ENCODE data around the gene NPY4R. TPM values are rescaled to one million over a fixed set of nuclear protein-coding genes. Genes with fewer than 3 reads are reported as not detected.
"Not testable (repeated sequence)": the region's sequence is repeated elsewhere in the genome, so short reads cannot be mapped to it uniquely, and the experiment has no call there.

The NPY4R gene
- total RNA-seq, 1 donor from 2014 or later: not detected

DNA sequence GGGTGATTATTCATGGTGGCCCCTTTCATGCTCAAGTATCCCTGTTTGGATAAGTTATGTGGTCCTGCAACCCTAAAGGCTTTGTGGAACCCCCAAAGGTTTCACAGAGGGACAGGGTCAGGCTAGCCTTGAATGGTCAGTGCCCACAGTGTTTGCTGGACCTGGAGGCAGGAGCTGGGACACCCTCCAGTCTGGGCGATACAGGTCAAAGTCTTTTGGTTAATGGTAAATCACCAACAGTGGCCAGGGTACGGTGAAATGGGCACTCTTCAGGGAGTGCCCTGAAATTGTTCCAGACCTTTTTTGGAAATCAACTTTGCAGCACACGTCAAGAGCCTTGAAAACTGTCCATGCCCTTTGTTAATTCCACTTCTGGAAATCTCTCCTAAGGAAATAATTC is 8.7 kb downstream of the NPY4R start:
- DNase-seq (ENCODE audit: low spot score): not testable (repeated sequence)

DNA sequence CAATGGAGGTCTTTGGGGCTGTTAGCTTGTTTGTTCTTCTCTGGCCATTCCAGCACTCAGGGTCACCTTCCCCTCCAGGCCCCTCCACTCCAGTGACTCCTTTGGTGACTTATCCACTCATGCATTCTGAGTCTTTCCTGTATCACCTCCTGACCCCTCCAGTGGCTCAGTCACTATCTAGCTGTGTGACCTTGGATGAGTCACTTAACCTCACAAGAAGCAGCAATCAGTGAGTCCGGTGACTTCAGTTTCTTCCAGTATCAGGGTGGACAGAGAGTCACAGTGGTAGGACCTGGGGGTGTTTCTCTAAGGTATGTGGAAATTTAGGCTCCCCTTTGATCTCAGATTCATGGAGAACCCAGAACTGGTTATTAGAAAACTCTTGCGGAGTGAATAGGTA is 9.8 kb downstream of the NPY4R start:
- not testable (repeated sequence) for DNase-seq (ENCODE audit: low spot score)

DNA sequence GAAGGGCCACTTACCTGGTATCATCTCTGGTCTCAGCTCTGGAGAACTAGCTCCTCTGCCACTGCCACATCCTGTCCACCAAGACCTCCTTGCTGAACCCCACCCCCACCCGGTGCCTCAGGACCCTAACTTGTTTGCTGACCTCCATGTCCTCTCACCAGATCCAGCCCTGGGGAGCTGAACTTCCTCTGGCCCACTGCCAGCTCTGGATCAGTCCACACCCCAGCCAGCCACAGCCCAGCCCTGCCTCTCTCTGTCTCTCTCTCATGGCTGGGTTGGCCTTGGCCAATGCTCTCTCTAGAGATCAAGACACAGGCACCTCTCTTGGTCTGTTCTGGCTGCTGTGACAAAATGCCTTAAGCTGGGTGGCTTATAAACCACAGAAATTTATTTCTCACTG is 14.4 kb downstream of the NPY4R start:
- peak; percentile 16 for DNase-seq (ENCODE audit: low spot score)

DNA sequence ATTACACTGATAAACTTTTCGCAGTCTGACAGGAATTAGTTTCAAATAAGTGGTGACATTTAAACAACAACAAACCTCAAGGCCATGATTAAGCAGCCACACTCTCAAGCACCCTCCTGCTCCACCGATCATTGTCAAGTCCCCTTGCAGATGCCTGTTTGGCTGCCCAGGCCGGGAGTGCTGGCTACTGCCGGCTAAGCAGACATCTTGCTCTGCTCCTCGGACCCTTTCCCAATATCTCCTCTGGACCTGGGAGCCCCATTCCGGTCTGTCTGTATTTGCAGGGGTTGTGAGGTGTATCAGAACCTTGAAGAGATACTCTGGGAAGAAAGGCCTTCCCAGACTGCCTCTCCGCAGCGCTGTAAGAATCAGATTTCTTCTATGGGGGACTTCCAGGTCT is 14.9 kb downstream of the NPY4R start:
- DNase-seq (ENCODE audit: low spot score): peak; percentile 68

DNA sequence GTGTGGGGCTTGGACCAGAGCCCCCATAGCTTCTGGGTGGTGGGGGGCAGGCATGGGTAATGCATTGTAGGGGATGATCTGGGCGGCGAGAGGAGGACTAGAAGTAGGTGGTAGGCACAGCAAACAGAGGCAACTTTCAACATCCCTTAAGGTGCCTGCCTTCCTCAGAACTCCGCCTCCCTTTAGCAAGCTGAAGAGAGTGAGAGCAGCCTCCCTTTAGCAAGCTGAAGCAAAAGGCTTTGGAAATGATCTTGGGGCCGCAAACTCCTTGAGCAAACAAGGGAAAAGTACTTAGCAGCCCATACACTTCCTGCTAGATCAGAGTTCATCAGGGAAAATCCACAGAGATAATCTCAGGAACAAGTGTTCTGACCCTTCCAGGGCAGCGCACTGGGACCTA is 18.3 kb downstream of the NPY4R start:
- not testable (repeated sequence) for DNase-seq (ENCODE audit: low spot score)

DNA sequence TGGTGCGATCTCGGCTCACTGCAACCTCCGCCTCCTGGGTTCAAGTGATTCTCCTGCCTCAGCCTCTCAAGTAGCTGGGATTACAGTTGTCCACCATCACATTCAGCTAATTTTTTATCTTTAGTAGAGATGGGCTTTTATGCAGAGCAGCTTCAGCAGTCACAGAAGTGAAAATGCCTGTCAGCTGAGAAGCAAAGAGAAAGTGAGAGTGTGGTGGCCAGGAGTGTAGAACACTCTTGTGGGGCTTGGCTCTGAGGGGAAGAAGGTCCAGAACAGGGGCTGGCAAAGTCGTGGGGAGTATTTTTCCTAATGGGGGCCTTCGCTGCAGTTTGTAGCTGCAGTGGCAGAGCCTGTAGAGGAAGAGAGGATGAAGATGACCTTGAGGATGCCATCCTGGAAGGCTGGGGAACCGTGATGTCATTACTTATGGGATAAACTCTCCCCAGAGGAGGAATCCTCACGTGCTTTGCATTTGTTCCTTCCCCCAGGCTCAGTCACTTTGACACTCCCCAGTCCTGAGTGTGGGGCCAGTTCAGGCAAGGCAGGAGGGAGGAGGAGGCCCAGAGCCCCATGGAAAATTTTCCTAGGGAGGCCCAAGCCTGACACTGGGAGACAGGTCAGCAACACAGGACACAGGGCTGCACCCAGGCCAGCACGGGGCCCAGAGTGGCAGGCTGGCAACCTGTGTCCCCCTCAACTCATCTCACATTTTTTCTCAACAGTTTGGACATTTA is 20.2 kb downstream of the NPY4R start:
- DNase-seq (ENCODE audit: low spot score): not testable (repeated sequence)

DNA sequence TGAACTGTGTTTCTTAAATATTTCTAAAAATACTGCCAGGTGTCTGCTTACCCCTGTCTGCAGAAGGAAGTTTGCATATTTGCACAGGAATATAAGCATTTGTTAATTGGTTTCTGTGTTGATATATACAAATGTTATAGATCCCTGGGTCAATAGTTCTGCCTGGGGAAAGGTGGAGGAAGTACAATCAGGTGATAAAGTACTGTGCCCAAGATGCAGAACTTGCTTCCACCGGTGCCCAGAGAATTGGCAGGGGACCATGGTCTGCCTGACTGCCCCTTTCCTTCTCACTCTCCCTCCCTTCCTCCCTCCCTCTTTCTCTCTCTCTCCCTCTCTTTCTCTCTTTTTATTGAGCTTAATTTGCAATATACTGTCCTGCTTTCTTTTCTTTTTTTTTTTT is 22.3 kb downstream of the NPY4R start:
- DNase-seq (ENCODE audit: low spot score): not testable (repeated sequence)

DNA sequence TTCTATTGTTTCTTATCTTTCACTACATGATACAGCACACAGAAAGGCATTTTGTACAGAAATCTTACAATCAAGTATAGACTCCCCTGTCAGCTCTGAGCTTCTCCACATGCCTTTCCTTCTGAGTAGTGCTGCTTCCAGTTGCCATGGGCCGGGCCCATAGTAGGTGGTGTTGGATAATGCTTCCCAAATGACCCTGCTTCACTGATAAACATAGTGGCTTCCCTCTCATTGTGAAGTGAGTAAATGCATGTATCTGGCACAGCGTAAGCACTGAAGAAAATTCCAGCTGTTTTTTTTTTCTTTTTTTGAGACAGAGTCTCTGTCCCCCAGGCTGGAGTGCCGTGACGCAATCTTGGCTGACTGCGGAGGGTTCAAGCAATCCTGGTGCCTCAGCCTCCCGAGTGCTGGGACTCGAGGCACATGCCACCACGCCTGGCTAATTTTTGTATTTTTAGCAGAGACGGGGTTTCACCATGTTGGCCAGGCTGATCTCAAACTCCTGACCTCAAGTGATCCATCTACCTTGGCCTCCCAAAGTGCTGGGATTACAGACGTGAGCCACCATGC is 23.0 kb downstream of the NPY4R start:
- DNase-seq (ENCODE audit: low spot score): not testable (repeated sequence)

DNA sequence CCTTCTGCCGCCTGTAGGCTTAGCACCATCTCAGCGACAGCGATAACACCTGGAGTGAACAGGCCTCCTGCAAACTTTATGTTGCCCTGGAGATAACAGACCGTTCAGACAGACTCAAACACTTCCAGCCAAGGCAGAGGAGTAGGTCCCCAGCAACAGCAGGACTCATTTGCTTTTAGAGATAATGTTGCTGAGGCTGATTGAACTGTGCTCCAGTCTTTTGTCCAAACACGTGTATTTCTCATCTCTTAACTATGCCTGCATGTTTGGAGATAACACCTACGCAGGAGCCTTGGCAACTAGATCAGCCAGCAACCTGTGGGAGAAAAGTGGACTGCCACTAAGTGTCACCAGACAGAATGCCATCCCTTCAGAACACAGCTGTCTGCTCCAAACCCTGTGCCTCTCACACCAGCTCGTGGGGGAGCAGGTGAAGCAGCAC is 23.9 kb downstream of the NPY4R start:
- DNase-seq (ENCODE audit: low spot score): not testable (repeated sequence)

DNA sequence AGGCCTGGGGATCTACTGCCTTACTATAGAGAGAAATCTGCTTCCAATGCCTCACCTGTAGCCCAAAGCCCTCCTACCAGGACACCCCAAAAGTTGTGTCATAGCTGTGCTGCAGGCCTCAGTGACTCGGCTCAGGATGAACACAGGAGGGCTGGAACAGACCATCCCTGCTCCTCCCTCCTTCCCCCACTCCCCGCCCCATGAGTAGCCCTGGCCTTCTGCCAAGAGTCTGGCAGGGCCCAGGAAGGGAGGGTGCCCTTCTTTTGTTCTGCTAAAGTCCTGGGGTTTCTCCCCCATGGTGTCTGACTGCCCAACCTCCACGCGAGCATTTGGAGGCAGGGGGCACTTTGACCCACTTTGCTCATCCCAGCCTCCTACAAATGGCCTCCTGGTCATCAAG is 24.8 kb downstream of the NPY4R start:
- not testable (repeated sequence) for DNase-seq (ENCODE audit: low spot score)

DNA sequence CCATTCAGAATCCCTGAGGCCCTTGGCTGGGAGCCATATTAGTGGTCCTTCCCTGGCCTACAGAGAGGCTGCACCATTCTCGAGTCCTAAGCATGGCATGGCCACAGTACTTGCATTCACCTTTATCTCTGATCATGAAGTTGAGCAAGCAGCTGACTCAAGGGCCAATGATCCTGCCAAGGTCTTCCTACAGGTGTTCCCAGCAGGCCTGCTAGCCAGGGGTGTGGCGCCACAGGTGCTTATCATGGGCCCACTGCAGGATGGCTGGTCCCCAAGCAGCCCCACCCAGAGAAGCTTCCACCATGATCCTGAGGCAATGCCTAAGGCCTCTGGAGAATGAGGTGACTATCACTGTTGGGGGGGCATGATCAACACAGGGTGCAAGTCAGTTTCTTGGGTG is 42.2 kb downstream of the NPY4R start:
- DNase-seq (ENCODE audit: low spot score): not testable (repeated sequence)

DNA sequence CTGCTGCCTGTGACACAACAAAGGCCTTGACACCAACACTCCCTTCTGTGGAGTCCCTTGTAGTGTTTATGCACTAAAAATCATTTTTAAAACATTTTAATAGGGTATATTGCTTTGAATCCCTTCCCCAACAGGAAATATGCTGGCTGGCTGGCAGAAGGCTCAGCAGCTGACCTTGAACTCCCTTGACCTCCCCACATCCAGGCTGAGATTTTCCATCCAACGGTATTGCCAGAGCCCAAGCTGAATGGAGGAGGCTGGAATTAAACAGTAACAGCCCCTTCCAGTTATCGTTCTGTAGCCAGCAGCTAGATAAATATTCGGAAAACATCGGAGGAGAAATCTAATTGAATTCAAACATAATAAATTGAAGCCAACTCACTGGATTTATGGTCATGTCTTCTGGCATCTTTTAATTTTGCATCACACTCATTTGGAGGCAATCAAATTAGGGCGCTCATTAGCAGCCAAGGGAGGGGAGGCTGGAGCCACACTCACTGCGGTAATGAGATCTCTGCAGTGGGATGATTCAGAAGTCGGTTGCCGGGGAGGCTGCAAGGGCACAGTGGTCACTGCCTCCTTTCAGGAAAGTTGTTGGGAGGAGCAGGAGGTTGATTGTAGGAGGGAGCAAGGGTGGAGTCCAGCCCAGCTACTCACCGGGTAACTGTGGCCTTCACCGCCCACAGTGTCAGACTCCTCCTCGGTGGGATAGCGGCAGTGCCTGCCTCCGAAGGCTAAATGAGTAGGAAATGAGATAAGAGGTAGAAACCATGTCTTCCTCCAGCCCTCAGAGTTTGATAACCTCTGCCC is 46.0 kb downstream of the NPY4R start:
- DNase-seq (ENCODE audit: low spot score): not testable (repeated sequence)

DNA sequence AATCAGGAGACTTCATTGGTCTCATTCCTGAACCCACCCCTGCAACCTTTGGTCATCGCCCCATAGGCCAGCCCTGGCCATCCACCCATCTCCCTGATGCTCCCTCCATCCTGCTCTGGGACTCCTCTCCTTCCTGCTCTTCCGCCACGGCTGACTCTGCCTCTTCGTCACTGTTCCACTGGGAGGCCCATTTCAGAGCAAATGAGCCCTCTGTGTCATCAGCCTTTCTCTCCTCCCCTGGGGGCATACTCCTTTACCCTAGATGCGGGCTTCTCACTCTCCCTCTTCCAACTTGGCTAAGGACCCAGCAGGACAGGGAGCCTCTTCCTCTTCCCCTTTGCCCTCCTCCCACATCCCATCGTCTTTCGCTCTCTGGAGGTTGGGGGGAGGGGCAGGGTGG is 47.5 kb downstream of the NPY4R start:
- DNase-seq (ENCODE audit: low spot score): not testable (repeated sequence)

DNA sequence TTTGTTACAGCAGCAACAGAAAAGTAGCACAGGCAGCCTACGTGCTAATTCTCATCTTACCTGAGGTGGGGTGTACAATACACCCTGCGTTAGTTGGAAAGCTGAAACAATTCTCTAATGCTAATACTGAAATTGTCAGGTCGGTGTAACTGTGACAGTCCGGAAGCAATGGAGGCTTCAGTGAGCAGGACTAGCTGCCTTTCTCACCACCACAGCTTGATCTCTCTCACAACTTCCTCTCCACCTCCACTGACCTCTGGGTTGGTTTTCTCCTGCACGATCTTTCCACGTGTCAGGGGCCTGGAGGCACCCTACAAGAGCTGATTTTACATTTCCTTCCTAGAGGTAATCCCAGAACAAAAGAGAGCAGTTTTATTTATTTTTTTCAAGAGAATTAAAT is 50.5 kb downstream of the NPY4R start:
- not testable (repeated sequence) for DNase-seq (ENCODE audit: low spot score)

DNA sequence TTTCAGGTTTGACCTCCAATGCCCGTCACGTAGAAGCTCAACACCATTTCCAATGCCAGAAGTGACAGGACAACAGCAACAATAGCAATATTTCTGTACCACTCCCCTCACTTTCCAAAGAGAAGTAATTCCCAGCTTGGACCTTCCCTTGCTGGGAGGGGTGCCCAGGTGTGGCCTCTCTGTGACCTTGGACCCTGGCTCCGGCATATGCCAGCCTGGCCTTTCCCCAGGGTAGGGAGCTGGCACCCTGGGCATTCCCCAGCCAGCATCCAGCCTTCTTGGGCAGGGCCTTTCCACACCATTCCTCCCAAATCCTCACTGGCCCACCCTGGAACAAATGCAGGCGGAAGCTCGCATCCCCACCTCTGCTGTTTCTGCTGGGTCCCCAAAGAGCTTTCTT is 53.1 kb downstream of the NPY4R start:
- not testable (repeated sequence) for DNase-seq (ENCODE audit: low spot score)

DNA sequence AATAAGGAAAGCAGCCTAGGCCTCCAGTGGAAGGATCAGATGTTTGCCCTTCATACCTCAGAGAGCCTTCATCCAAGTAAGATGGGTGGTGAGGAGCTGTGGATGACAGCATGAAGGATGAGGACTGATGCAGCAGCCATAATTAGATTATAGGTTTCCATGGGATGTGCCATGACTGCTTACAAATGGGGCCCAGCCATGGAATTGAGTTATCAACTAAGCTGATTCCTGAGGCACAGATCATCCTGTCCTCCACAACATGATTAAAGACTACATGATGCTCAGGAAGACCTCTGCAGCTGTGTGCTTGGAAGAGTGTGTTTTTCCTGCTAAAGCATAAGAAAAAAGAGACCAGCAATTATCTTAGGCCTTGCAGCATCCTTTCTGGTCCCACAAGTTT is 54.6 kb downstream of the NPY4R start:
- DNase-seq (ENCODE audit: low spot score): not testable (repeated sequence)

Other genes starting within 250 kb of the NPY4R start
- gene ANTXRL, start 179.0 kb downstream of the NPY4R start, total RNA-seq: not detected
- not detected for gene ANXA8L1, start 90.2 kb downstream of the NPY4R start, total RNA-seq
- not detected for gene GPRIN2, start 90.7 kb upstream of the NPY4R start, total RNA-seq
- 6.3 TPM for gene SYT15, start 113.2 kb upstream of the NPY4R start, total RNA-seq